HCT116 (cell line): ENCODE measurements around the gene TNFSF10. TPM values are rescaled to one million over a fixed set of nuclear protein-coding genes. Genes with fewer than 3 reads are reported as not detected.

Experiments used
- ATAC-seq: fragments of 200-7000 bp; cut with Tn5 transposase; 2 replicates; pipeline ENCODE4 v1.9.1; 2020; ENCODE audit warnings: mild to moderate bottlenecking, moderate library complexity
- BruUV-seq: library from RNA; stranded (reverse); fragments of 400-500 nt; replicated peaks from 2 replicates; lab custom pipeline; 2021; lab: Mats Ljungman, UMichigan
- CTCF ChIA-PET: fragments of 300-600 bp; sonication (Branson Sonifier 250); formaldehyde crosslinking; loops from one replicate; lab custom pipeline; 2021; ENCODE audit warnings: antibody characterized with exemption; lab: Charles Lee
- POLR2A ChIA-PET: fragments of 300-600, 350-600 bp; sonication (Branson Sonifier 250); formaldehyde crosslinking; loops from one replicate; lab custom pipeline; 2021; ENCODE audit warnings: antibody characterized with exemption; lab: Charles Lee
- RAD21 ChIA-PET, 2 experiments: fragments of 300-600 bp; sonication (Branson Sonifier 250); formaldehyde crosslinking; loops; one replicate each; lab custom pipeline; 2023; ENCODE audit warnings: low total read pairs in 2 of 2; ENCODE audit not compliant: uncharacterized antibody in 2 of 2, unreplicated experiment in 2 of 2, low non-redundant PET in 1 of 2; lab: Charles Lee
- DNase-seq: peaks from one replicate; pipeline ENCODE4 v3.0.0-alpha.2; 2010; ENCODE audit warnings: low read depth, low spot score
- H2AFZ ChIP-seq: fragments of 200-600 bp; shearing (Covaris generic), sonication (generic); 2 replicates; pipeline ENCODE4 v1.6.1; 2017; ENCODE audit warnings: low read depth, mixed run types, mixed read lengths, antibody characterized with exemption, low read length; ENCODE audit not compliant: poor library complexity, severe bottlenecking
- H3K27ac ChIP-seq: 2 replicates; pipeline ENCODE4 v1.5.1; 2012; ENCODE audit warnings: low read depth, low read length
- H3K27me3 ChIP-seq: fragments of 200-600 bp; sonication (generic); 2 replicates; pipeline ENCODE4 v1.6.1; 2016; ENCODE audit warnings: mixed run types, low read length, mixed read lengths; ENCODE audit not compliant: insufficient read depth
- H3K36me3 ChIP-seq, 2 experiments: fragments of 200-500 bp in 1 of 2; fragments of 200-600 bp in 1 of 2; sonication (Bioruptor generic) in 1 of 2; sonication (generic) in 1 of 2; 2 replicates each; pipeline versions ENCODE4 v1.5.1 to v1.6.1; 2014 to 2016; ENCODE audit warnings: low read length in 2 of 2, inconsistent platforms in 1 of 2, mixed read lengths in 1 of 2, mixed run types in 1 of 2; ENCODE audit not compliant: insufficient read depth in 2 of 2, control insufficient read depth in 1 of 2
- H3K4me1 ChIP-seq, 2 experiments: fragments of 200-600 bp in 1 of 2; sonication (generic) in 1 of 2; 2 replicates each; pipeline versions ENCODE4 v1.5.1 to v1.6.1; 2012 to 2017; ENCODE audit warnings: low read length in 2 of 2, inconsistent platforms in 1 of 2, mild to moderate bottlenecking in 1 of 2, mixed read lengths in 1 of 2, mixed run types in 1 of 2, moderate library complexity in 1 of 2; ENCODE audit not compliant: insufficient read depth in 2 of 2, control insufficient read depth in 1 of 2
- H3K4me2 ChIP-seq: fragments of 200-600 bp; sonication (generic); 2 replicates; pipeline ENCODE4 v1.6.1; 2017; ENCODE audit warnings: mixed run types, low read length, mixed read lengths
- H3K4me3 ChIP-seq, 2 experiments: fragments of 200-600 bp in 1 of 2; sonication (generic) in 1 of 2; replicated peaks in 1 of 2; 2 replicates each; pipeline ENCODE4 v1.5.1; 2011 to 2016; ENCODE audit warnings: low read length in 2 of 2, control low read depth in 1 of 2, low read depth in 1 of 2, mild to moderate bottlenecking in 1 of 2, mixed read lengths in 1 of 2, mixed run types in 1 of 2
- H3K79me2 ChIP-seq: fragments of 200-600 bp; sonication (generic); 2 replicates; pipeline ENCODE4 v1.6.1; 2017; ENCODE audit warnings: mild to moderate bottlenecking, mixed run types, low read length, moderate library complexity, mixed read lengths; ENCODE audit not compliant: insufficient read depth
- H3K9ac ChIP-seq: fragments of 200-600 bp; sonication (generic); 2 replicates; pipeline ENCODE4 v1.6.1; 2016; ENCODE audit warnings: low read length, mixed read lengths
- H3K9me2 ChIP-seq: fragments of 200-600 bp; sonication (generic), shearing (Covaris generic); 2 replicates; pipeline ENCODE4 v1.6.1; 2017; ENCODE audit warnings: mixed run types, mild to moderate bottlenecking, moderate library complexity; ENCODE audit not compliant: insufficient read depth
- H3K9me3 ChIP-seq, 2 experiments: fragments of 200-500 bp in 1 of 2; fragments of 200-600 bp in 1 of 2; sonication (Bioruptor generic) in 1 of 2; sonication (generic) in 1 of 2; 2 replicates each; pipeline ENCODE4 v1.6.1; 2014 to 2017; ENCODE audit warnings: low read length in 2 of 2, mixed read lengths in 2 of 2, inconsistent platforms in 1 of 2, low read depth in 1 of 2, mild to moderate bottlenecking in 1 of 2, mixed run types in 1 of 2, moderate library complexity in 1 of 2; ENCODE audit not compliant: control insufficient read depth in 1 of 2, insufficient read depth in 1 of 2
- H4K20me1 ChIP-seq: fragments of 200-600 bp; sonication (generic), shearing (Covaris generic); 2 replicates; pipeline ENCODE4 v1.6.1; 2017; ENCODE audit warnings: mixed run types, mild to moderate bottlenecking, moderate library complexity; ENCODE audit not compliant: insufficient read depth
- EGR1 ChIP-seq: IDR thresholded peaks from 2 replicates; pipeline ENCODE4 v1.6.1; 2012; ENCODE audit warnings: low read depth
- ELF1 ChIP-seq: IDR thresholded peaks from 2 replicates; pipeline ENCODE4 v1.6.1; 2012; ENCODE audit warnings: low read depth, borderline replicate concordance
- JUND ChIP-seq: IDR thresholded peaks from 2 replicates; pipeline ENCODE4 v1.6.1; 2012
- MAX ChIP-seq: IDR thresholded peaks from 2 replicates; pipeline ENCODE4 v1.6.1; 2012
- RAD21 ChIP-seq: IDR thresholded peaks from 2 replicates; pipeline ENCODE4 v1.6.1; 2012; ENCODE audit warnings: low read depth, mild to moderate bottlenecking
- REST ChIP-seq: IDR thresholded peaks from 2 replicates; pipeline ENCODE4 v1.6.1; 2012; ENCODE audit warnings: low read depth
- SP1 ChIP-seq: IDR thresholded peaks from 2 replicates; pipeline ENCODE4 v1.6.1; 2012; ENCODE audit warnings: low read depth
- SRF ChIP-seq: IDR thresholded peaks from 2 replicates; pipeline ENCODE4 v1.6.1; 2012; ENCODE audit warnings: low read depth
- TCF7L2 ChIP-seq: IDR thresholded peaks from 2 replicates; pipeline ENCODE4 v1.7.0; 2011; ENCODE audit warnings: borderline replicate concordance, inconsistent platforms; ENCODE audit not compliant: insufficient read depth, insufficient read length; ENCODE audit errors: extremely low read depth
- YY1 ChIP-seq: IDR thresholded peaks from 2 replicates; pipeline ENCODE4 v1.6.1; 2011; ENCODE audit warnings: low read length, low read depth, moderate library complexity, mild to moderate bottlenecking; ENCODE audit not compliant: insufficient replicate concordance; ENCODE audit errors: extremely low read depth
- ZNF274 ChIP-seq: fragments of 200-500 bp; sonication (Bioruptor generic); IDR thresholded peaks from 2 replicates; pipeline ENCODE4 v1.6.1; 2014; ENCODE audit warnings: mild to moderate bottlenecking, low read depth, low read length, inconsistent platforms
- intact Hi-C: fragments of 100-400 bp; cut with micrococcal nuclease; formaldehyde crosslinking; loops from 2 replicates; pipeline ENCODE4 v1.10.0; 2022
- total RNA-seq: library from RNA; stranded (reverse); gene quantifications from one replicate; pipeline ENCODE4 v1.2.1, GENCODE V29; 2021; ENCODE audit not compliant: unreplicated experiment

TNFSF10 gene
- total RNA-seq, 1 experiment from 2014 or later: 0.20 TPM

- Histone ChIP-seq H3K9me2 (no peaks in the 10 kb centered on the region), H3K9me3 (no peaks in the 10 kb centered on the region), H4K20me1 (no peaks in the 10 kb centered on the region), H3K36me3 (no peaks in the 10 kb centered on the region), H3K4me3 (no peak overlapping the region), H3K27ac (no peak overlapping the region), H2AFZ (no peak overlapping the region), H3K4me2 (no peak overlapping the region), H3K9ac (no peak overlapping the region), H3K4me1 (peaks cover 9 to 15% of the 10 kb centered on the region in 2 experiments), H3K79me2 (no peaks in the 10 kb centered on the region), H3K27me3 (no peaks in the 10 kb centered on the region)
- no peak for TF ChIP-seq SP1
- TF ChIP-seq TCF7L2: no peak
- TF ChIP-seq EGR1: no peak
- no peak for TF ChIP-seq MAX
- no peak for TF ChIP-seq REST
- no peak for TF ChIP-seq ZNF274
- TF ChIP-seq RAD21: no peak
- no peak for TF ChIP-seq JUND
- TF ChIP-seq YY1: no peak
- TF ChIP-seq SRF: no peak
- TF ChIP-seq ELF1: no peak
- ChIA-PET POLR2A (no interaction called here), RAD21 (no interaction called here), CTCF (no interaction called here)
- no TSS peak for BruUV-seq
- DNase-seq: no peak
- intact Hi-C loops: no loop called here
- no peak for ATAC-seq
Measured at GRCh38 chr3:172559020-172559419, 35.8 kb upstream of the TNFSF10 start.
